HCT116 (cell line): ENCODE results near the gene TMEM214. TPM values are rescaled to one million over a fixed set of nuclear protein-coding genes. Genes with fewer than 3 reads are reported as not detected.

ENCODE experiments used
- ATAC-seq: fragments of 200-7000 bp; cut with Tn5 transposase; 2 replicates; pipeline ENCODE4 v1.9.1; 2020; ENCODE audit warnings: mild to moderate bottlenecking, moderate library complexity
- BruUV-seq: library from RNA; stranded (reverse); fragments of 400-500 nt; replicated peaks from 2 replicates; lab custom pipeline; 2021; lab: Mats Ljungman, UMichigan
- CTCF ChIA-PET: fragments of 300-600 bp; sonication (Branson Sonifier 250); formaldehyde crosslinking; loops from one replicate; lab custom pipeline; 2021; ENCODE audit warnings: antibody characterized with exemption; lab: Charles Lee
- POLR2A ChIA-PET: fragments of 300-600, 350-600 bp; sonication (Branson Sonifier 250); formaldehyde crosslinking; loops from one replicate; lab custom pipeline; 2021; ENCODE audit warnings: antibody characterized with exemption; lab: Charles Lee
- RAD21 ChIA-PET, 2 experiments: fragments of 300-600 bp; sonication (Branson Sonifier 250); formaldehyde crosslinking; loops; one replicate each; lab custom pipeline; 2023; ENCODE audit warnings: low total read pairs in 2 of 2; ENCODE audit not compliant: uncharacterized antibody in 2 of 2, unreplicated experiment in 2 of 2, low non-redundant PET in 1 of 2; lab: Charles Lee
- DNase-seq: peaks from one replicate; pipeline ENCODE4 v3.0.0-alpha.2; 2010; ENCODE audit warnings: low read depth, low spot score
- H2AFZ ChIP-seq: fragments of 200-600 bp; shearing (Covaris generic), sonication (generic); 2 replicates; pipeline ENCODE4 v1.6.1; 2017; ENCODE audit warnings: low read depth, mixed run types, mixed read lengths, antibody characterized with exemption, low read length; ENCODE audit not compliant: poor library complexity, severe bottlenecking
- H3K27ac ChIP-seq: 2 replicates; pipeline ENCODE4 v1.5.1; 2012; ENCODE audit warnings: low read depth, low read length
- H3K27me3 ChIP-seq: fragments of 200-600 bp; sonication (generic); 2 replicates; pipeline ENCODE4 v1.6.1; 2016; ENCODE audit warnings: mixed run types, low read length, mixed read lengths; ENCODE audit not compliant: insufficient read depth
- H3K36me3 ChIP-seq, 2 experiments: fragments of 200-500 bp in 1 of 2; fragments of 200-600 bp in 1 of 2; sonication (Bioruptor generic) in 1 of 2; sonication (generic) in 1 of 2; 2 replicates each; pipeline versions ENCODE4 v1.5.1 to v1.6.1; 2014 to 2016; ENCODE audit warnings: low read length in 2 of 2, inconsistent platforms in 1 of 2, mixed read lengths in 1 of 2, mixed run types in 1 of 2; ENCODE audit not compliant: insufficient read depth in 2 of 2, control insufficient read depth in 1 of 2
- H3K4me1 ChIP-seq, 2 experiments: fragments of 200-600 bp in 1 of 2; sonication (generic) in 1 of 2; 2 replicates each; pipeline versions ENCODE4 v1.5.1 to v1.6.1; 2012 to 2017; ENCODE audit warnings: low read length in 2 of 2, inconsistent platforms in 1 of 2, mild to moderate bottlenecking in 1 of 2, mixed read lengths in 1 of 2, mixed run types in 1 of 2, moderate library complexity in 1 of 2; ENCODE audit not compliant: insufficient read depth in 2 of 2, control insufficient read depth in 1 of 2
- H3K4me2 ChIP-seq: fragments of 200-600 bp; sonication (generic); 2 replicates; pipeline ENCODE4 v1.6.1; 2017; ENCODE audit warnings: mixed run types, low read length, mixed read lengths
- H3K4me3 ChIP-seq, 2 experiments: fragments of 200-600 bp in 1 of 2; sonication (generic) in 1 of 2; replicated peaks in 1 of 2; 2 replicates each; pipeline ENCODE4 v1.5.1; 2011 to 2016; ENCODE audit warnings: low read length in 2 of 2, control low read depth in 1 of 2, low read depth in 1 of 2, mild to moderate bottlenecking in 1 of 2, mixed read lengths in 1 of 2, mixed run types in 1 of 2
- H3K79me2 ChIP-seq: fragments of 200-600 bp; sonication (generic); 2 replicates; pipeline ENCODE4 v1.6.1; 2017; ENCODE audit warnings: mild to moderate bottlenecking, mixed run types, low read length, moderate library complexity, mixed read lengths; ENCODE audit not compliant: insufficient read depth
- H3K9ac ChIP-seq: fragments of 200-600 bp; sonication (generic); 2 replicates; pipeline ENCODE4 v1.6.1; 2016; ENCODE audit warnings: low read length, mixed read lengths
- H3K9me2 ChIP-seq: fragments of 200-600 bp; sonication (generic), shearing (Covaris generic); 2 replicates; pipeline ENCODE4 v1.6.1; 2017; ENCODE audit warnings: mixed run types, mild to moderate bottlenecking, moderate library complexity; ENCODE audit not compliant: insufficient read depth
- H3K9me3 ChIP-seq, 2 experiments: fragments of 200-500 bp in 1 of 2; fragments of 200-600 bp in 1 of 2; sonication (Bioruptor generic) in 1 of 2; sonication (generic) in 1 of 2; 2 replicates each; pipeline ENCODE4 v1.6.1; 2014 to 2017; ENCODE audit warnings: low read length in 2 of 2, mixed read lengths in 2 of 2, inconsistent platforms in 1 of 2, low read depth in 1 of 2, mild to moderate bottlenecking in 1 of 2, mixed run types in 1 of 2, moderate library complexity in 1 of 2; ENCODE audit not compliant: control insufficient read depth in 1 of 2, insufficient read depth in 1 of 2
- H4K20me1 ChIP-seq: fragments of 200-600 bp; sonication (generic), shearing (Covaris generic); 2 replicates; pipeline ENCODE4 v1.6.1; 2017; ENCODE audit warnings: mixed run types, mild to moderate bottlenecking, moderate library complexity; ENCODE audit not compliant: insufficient read depth
- ELF1 ChIP-seq: IDR thresholded peaks from 2 replicates; pipeline ENCODE4 v1.6.1; 2012; ENCODE audit warnings: low read depth, borderline replicate concordance
- FOSL1 ChIP-seq: IDR thresholded peaks from 2 replicates; pipeline ENCODE4 v1.6.1; 2012; ENCODE audit warnings: low read depth
- POLR2AphosphoS5 ChIP-seq: IDR thresholded peaks from 2 replicates; pipeline ENCODE4 v1.6.1; 2011; ENCODE audit warnings: mild to moderate bottlenecking, low read depth, low read length, moderate library complexity
- ZFX ChIP-seq: fragments of 450-650 bp; IDR thresholded peaks from 2 replicates; pipeline ENCODE4 v1.6.1; 2017
- intact Hi-C: fragments of 100-400 bp; cut with micrococcal nuclease; formaldehyde crosslinking; loops from 2 replicates; pipeline ENCODE4 v1.10.0; 2022
- total RNA-seq: library from RNA; stranded (reverse); gene quantifications from one replicate; pipeline ENCODE4 v1.2.1, GENCODE V29; 2021; ENCODE audit not compliant: unreplicated experiment
- TF ChIP-seq, protein P1 (sequence below), 3 experiments: fragments of 200-600 bp in 1 of 3; sonication (generic) in 1 of 3; IDR thresholded peaks in 2 of 3; conservative IDR thresholded peaks in 1 of 3; 2 replicates each; pipeline ENCODE4 v1.5.1; 2012 to 2017; ENCODE audit warnings: low read depth in 2 of 3, low read length in 2 of 3, antibody characterized with exemption in 1 of 3, borderline replicate concordance in 1 of 3, control low read depth in 1 of 3, mild to moderate bottlenecking in 1 of 3, mixed read lengths in 1 of 3, mixed run types in 1 of 3, moderate library complexity in 1 of 3; ENCODE audit not compliant: insufficient read depth in 1 of 3

Gene TMEM214
- total RNA-seq, 1 experiment from 2014 or later, result 69.8 TPM

DNA sequence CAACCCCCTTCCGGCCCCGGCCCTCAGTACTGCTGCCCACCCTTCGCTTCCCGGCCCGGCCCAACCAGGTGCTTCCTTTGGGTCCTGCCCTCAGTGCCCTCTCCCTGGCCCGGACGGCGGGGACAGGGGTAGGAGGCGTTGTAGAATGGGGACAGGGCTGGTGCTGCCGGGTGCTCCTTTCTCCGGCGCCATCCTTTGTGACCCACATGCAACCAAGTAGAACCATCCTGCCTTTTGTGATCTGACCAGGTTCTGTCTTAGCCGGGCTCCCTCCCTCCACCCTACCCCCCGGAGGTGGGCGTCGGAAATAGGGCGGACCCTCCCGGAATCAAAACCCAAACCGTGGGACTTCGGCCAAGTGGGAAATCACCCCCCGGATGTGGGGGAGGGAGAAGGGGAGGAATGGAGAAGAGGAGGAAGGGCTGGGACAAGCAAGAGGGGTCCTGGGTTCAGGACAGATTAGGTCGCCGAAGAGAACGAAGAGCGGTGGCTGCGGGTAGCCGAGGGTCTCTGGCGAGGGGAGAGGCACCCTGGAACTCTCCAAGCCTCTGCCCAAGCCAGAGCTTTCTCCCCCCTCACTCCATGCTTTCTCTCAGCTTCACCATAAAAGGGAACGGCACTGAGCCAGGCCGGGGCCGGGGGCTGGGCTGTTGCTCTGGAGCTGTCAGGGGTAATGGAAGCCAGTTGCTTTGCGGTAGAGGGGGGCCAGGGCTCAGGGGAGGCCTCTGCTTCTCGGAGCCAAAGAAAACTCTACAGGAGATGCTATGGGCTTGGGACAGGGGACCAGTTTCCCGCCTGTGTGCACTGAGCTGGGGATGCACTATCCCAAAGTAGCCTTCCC lies 39.4 kb downstream of the TMEM214 start:
- intact Hi-C loops, result no loop called here
- no peaks in the 10 kb centered on the region for H3K9me3 ChIP-seq
- H3K9ac ChIP-seq, result peak overlapping the region; percentile 89
- H4K20me1 ChIP-seq, result no peaks in the 10 kb centered on the region
- ChIA-PET POLR2A (interaction anchor here (1.4 kb wide), 2 partner anchors 9 to 21 kb away, joined by 5 to 6 read pairs; partner anchors contain the start of gene AGBL5), CTCF (interaction anchor here (0.9 to 1.3 kb wide), 7 partner anchors 9 to 221 kb away, joined by 3 to 7 read pairs (median 3); partner anchors contain the start of genes AGBL5 and KHK), RAD21 (no interaction called here)
- no peaks in the 10 kb centered on the region for H3K27me3 ChIP-seq
- H3K9me2 ChIP-seq, result no peaks in the 10 kb centered on the region
- DNase-seq (no peak), ATAC-seq (peak; percentile 53)
- H3K27ac ChIP-seq, result peak overlapping the region; percentile 55; the same call in 1 of the 2 replicates
- H3K4me3 ChIP-seq, result peak overlapping the region; percentile 48 to 98
- H3K4me1 ChIP-seq, result peaks cover 7 to 18% of the 10 kb centered on the region in 2 experiments
- peaks cover 33% of the 10 kb centered on the region for H3K79me2 ChIP-seq
- TF ChIP-seq ELF1, result no peak
- TF ChIP-seq ZFX, result 0 out of 2 replicates have a peak, but pooled peaks have one; percentile 8
- TF ChIP-seq, protein P1, sequence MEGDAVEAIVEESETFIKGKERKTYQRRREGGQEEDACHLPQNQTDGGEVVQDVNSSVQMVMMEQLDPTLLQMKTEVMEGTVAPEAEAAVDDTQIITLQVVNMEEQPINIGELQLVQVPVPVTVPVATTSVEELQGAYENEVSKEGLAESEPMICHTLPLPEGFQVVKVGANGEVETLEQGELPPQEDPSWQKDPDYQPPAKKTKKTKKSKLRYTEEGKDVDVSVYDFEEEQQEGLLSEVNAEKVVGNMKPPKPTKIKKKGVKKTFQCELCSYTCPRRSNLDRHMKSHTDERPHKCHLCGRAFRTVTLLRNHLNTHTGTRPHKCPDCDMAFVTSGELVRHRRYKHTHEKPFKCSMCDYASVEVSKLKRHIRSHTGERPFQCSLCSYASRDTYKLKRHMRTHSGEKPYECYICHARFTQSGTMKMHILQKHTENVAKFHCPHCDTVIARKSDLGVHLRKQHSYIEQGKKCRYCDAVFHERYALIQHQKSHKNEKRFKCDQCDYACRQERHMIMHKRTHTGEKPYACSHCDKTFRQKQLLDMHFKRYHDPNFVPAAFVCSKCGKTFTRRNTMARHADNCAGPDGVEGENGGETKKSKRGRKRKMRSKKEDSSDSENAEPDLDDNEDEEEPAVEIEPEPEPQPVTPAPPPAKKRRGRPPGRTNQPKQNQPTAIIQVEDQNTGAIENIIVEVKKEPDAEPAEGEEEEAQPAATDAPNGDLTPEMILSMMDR (IDR thresholded peaks at IDR 0.05 in 2 of 3, conservative IDR thresholded peaks at IDR 0.05 in 1 of 3; ENCODE audit: borderline replicate concordance in 1 of 3, insufficient read depth in 1 of 3, low read depth in 2 of 3, low read length in 2 of 3), result no peak
- TF ChIP-seq FOSL1, result no peak
- TF ChIP-seq POLR2AphosphoS5, result no peak
- H3K36me3 ChIP-seq, result peaks cover 13 to 16% of the 10 kb centered on the region in 2 experiments; a peak in 2 of 4 replicates
- peak overlapping the region; percentile 89 for H3K4me2 ChIP-seq
- no peak overlapping the region for H2AFZ ChIP-seq
- BruUV-seq, result no TSS peak
